GM18907 (cell line): ENCODE measurements around the gene SRGAP2.
"Not testable (repeated sequence)": the region's sequence is repeated elsewhere in the genome, so short reads cannot be mapped to it uniquely, and the experiment has no call there.

Source experiments
- ATAC-seq: cut with Tn5 transposase; IDR thresholded peaks from one replicate; pipeline ENCODE4 v1.9.1; 2021; ENCODE audit warnings: mild to moderate bottlenecking, moderate library complexity; ENCODE audit not compliant: unreplicated experiment

The SRGAP2 gene

GRCh38 chr1:206204871-206205270 is 1.5 kb downstream of the SRGAP2 start:
- ATAC-seq = not testable (repeated sequence)

DNA sequence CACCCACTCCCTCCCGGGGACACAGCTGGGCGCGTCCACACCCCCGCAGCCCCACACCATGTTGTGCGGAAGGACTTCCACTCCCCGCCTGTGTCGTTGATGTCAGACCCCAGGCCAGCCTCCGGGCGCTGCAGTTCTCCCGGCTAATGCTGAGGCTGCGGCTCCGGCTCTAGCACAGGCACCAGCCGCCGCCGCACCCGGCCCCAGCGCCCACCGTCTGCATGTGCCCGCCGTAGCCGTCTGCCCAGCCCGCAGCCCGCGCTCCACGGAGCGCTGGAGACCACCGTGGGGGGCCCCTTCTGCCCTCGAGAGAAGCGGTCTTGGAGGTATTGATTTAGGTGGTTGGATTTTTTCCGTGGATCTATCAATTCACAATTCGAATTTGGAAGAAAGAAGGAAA is 2.2 kb downstream of the SRGAP2 start:
- not testable (repeated sequence) for ATAC-seq

DNA sequence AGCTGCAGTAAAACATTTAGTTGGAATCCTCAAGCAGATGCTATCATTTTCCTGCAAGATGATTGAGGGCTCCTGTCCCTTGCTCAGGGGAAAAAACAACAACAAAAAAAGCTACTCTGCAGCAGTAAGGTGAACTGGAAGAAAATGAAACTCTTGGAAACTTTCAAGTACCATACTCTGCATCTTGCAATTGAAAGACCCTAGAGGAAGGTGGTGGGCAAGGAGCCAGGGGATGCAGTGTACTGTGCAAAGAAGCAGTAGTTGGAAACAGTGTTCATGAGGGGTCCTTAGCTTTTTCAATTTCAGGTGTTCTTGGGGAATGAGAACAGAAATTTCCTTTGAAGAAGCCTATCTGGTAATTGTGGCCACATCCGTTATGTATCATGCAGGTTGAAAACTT is 7.5 kb downstream of the SRGAP2 start:
- not testable (repeated sequence) for ATAC-seq

- not testable (repeated sequence) for ATAC-seq
These were observed 12.5 kb downstream of the SRGAP2 start for GRCh38 chr1:206215600-206216392.

DNA sequence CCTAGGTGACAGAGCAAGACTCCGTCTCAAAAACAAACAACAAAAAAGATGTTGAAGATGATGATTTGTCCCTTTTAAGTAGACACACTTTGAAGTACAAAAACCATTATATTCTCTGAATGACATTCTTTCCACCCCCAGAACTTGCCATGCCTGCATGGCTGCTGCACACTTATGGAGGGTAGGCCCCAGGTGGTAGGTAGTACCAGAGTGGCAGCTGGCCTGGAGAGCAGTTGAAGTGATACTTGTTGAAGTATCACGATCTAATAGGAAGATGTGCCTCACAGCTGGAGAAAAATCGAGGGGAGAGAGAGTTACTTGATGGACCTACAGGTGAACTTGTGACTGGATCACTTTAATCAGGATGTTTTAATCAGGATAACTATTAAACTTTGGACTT is 14.9 kb downstream of the SRGAP2 start:
- not testable (repeated sequence) for ATAC-seq

GRCh38 chr1:206218765-206219164 is 15.4 kb downstream of the SRGAP2 start:
- not testable (repeated sequence) for ATAC-seq

DNA sequence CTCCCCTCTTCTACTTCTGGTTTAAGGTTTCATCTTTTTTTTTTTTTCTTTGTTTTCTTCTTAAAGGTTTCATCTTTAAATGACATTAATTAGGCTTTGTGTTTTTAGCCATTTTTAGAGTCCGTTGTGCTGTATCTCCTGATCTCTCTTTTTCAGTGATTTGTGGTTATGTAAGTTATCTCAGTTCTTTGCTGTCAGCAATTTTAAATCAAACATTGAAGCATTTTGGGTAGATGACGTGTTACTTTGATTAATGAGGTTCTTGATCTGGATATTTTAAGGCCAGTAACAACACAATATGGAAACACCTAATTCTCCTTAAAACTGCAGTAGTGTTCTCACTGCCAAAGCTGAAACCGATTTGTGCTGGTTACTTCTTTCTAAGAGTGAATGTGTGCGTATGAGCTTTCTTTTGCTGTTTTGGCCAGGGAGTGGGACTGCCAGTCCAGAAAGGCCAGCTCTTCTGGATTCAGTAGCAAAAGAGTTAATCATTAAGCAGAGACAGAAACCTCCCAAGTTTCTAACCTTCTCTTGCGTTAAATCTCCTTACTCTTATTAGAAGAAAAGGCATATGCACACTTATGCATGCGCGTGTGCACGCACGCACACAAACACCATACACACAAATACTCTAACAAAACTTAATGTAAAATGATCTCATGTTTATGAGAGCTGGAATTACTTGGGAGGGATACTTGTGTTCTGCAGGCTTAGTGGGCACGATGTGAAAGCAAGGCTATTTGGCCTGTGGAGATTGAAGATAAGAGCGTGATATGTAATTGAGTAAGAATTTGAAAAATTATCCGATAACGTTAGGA is 16.4 kb downstream of the SRGAP2 start:
- ATAC-seq = not testable (repeated sequence)

DNA sequence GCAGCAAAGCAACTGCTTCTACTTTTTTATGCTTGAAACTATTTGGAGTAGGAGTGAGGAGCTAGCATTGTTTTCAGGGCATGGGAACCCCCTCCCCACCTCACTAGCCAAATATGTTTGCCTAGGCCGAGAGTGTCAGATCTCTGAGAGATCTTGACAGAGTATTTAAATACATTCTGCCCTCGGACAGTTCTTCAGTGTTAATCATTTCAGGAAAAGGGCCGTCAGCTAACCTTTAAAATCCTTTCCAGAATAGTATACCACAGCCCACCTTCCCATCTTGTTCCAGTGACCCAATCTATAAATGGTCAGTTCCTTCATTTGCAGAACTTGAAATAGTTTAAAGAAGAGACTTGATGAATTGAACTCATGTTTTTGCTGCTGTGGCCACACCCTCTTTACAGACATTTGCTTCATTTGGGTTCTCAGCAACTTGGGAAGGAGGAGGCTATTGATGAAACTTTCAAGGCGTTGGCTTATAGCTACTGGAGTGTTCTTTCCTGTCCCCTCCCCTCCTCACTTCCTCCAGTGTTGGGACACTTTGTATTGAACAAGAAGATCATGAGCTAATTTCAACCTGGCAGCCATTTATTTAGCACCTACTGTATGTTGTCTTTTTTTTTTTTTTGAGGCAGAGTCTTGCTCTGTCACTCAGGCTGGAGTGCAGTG is 17.1 kb downstream of the SRGAP2 start:
- not testable (repeated sequence) for ATAC-seq

- not testable (repeated sequence) for ATAC-seq
These were observed 18.2 kb downstream of the SRGAP2 start for GRCh38 chr1:206221585-206221984.

- ATAC-seq = not testable (repeated sequence)
These were observed 20.9 kb downstream of the SRGAP2 start for GRCh38 chr1:206224190-206224776.

DNA sequence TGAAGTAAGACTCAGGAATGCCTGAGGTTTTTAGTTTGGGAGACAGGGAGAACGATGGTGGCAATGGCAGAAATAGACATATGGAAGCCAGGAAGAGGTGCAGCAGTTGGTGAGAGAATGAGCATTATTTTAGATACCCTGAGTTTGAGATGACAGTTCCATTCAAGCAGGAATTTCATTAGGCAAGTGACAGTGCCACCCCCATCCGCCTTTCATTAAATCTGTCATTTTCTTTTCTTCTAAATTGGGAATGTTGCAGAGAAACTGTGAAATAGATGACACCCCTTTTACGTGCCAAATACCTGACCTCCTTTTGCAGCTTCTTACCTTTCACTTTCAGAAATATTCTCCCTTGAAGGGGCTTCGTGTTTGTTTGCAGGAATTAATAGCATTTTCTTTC is 22.0 kb downstream of the SRGAP2 start:
- not testable (repeated sequence) for ATAC-seq

GRCh38 chr1:206226886-206227285 is 23.5 kb downstream of the SRGAP2 start:
- ATAC-seq = not testable (repeated sequence)

DNA sequence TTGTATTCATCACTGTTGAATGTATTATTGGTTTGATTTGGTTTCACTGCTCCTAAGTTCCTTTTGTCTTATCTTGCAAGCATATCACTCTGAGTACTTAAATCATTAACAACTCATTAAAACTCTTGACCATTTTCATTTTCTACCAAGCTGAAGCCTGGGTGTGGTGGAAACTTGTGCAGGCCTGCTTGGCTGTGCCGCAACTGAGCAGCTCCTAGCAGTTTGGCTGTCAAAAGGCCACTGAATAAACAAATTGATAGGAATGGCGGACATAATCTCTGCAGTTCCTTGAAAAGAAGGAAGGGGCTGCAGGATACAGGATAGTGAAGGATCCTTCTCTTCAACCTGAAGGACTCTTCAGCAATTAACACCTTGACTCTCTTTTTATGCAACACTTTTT is 25.9 kb downstream of the SRGAP2 start:
- ATAC-seq = not testable (repeated sequence)

GRCh38 chr1:206231989-206232388 is 28.6 kb downstream of the SRGAP2 start:
- not testable (repeated sequence) for ATAC-seq

DNA sequence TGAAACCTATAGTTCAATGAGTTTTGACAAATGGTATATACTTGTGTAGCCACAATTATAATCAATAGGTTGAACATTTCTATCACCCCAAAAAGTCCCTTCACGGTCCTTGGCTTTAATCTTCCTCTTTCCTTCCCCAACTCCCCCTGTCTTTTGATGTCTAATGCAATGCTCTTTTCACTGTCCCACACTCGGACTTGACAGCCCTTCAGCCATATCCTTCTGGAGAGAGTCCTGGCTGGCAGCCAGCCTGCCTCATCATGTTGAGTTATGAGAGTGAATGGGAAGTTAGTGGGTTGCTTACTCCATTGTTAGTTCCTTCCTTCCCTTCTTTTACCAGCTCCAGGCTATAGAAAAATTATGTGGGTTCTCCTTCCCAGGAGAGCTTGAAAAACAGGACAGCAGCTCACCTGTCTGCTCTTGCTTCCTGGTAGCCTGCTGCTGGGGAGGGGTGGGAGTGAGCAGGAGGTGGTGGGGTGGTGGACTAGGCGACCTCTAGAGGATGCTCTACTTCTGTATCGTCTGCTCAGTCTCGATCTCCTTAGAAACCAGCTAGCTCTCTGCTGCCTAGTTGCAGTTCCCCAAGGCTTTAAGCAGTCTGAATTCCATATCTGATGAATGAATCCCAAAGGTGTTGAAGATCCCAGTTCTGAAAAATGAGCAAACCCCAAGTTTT is 29.8 kb downstream of the SRGAP2 start:
- peak; percentile 87 for ATAC-seq

DNA sequence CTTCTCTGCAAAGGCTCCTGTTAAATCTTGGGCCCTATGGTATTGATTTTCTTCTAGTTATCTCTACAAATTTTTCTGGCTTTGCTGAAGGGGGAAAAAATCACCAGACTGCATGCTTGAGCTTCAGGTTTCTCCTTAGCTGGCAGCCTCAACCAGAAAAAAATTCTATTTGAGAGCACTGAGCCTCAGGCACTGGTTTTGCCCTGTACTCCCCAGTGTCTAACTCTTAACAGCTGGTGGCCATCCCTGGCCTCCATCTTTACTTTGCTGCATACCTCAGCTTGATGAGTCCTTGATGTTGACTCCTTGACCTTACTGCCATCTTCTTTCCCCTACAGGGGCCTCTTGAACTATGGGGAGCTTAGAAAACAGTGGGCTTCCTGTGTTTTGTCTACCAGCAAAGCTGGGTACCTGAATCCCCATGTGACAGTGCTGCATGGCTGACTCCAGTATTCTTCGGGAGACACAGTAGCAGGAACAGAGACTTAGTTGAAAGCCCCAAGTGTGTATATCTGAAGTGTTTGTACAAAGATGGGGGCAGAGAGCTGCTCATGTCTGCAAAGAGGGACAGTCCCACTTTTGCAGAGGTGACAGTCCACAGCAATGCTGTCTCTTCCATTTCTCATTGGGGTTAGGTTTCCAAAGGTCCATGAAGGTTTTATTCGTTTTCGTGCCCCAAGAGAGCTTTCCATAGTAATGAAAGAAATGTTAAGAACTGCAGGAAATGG is 31.0 kb downstream of the SRGAP2 start:
- not testable (repeated sequence) for ATAC-seq

DNA sequence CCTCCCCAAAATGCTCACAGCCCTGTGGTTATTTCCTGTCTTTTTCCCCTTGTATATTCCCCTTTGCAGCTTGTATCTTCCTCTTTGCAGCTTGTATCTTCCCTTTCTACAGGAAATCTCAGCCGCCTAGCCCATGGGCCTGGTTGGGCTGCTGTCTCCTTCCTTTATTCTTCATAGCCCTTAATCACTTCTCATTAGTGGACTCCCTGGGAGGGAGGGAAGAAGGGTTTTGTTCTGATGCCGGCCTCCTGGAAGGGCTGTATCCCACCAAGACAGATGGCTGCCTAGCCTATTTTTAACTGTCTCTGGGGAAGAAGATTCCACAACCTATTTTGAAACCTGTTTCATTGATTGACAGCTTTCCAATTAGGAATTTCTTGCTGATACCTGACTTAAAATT is 31.8 kb downstream of the SRGAP2 start:
- ATAC-seq = not testable (repeated sequence)

GRCh38 chr1:206240288-206240687 is 36.9 kb downstream of the SRGAP2 start:
- ATAC-seq = peak; percentile 34

DNA sequence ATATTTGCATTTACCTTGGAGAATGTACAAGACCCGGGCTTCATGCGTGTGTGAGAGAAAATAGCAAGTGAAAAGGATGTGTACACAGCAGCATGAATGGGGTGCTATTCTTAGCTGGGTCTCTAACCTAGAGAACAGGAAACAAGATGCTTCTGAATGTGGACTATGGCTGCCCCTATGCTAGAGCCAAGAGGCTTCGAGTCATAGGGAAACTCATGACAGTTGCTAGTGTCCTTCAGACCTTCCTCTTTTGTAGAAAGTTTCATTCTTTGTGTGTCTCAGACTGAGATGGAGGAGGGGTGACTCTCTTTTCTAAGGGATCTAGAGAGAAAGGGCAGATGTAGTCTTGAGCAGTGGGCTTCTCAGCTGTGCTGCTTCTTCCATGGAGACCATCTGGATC is 40.0 kb downstream of the SRGAP2 start:
- ATAC-seq = peak; percentile 98

GRCh38 chr1:206245479-206245878 is 42.1 kb downstream of the SRGAP2 start:
- not testable (repeated sequence) for ATAC-seq
